Neural progenitor cell (in vitro differentiated cells): ENCODE data around the gene GHR.

Experiments
- CTCF ChIP-seq: fragments of 200-600 bp; sonication (generic); IDR thresholded peaks from 2 replicates; pipeline ENCODE4 v1.5.1; 2017; ENCODE audit warnings: antibody characterized with exemption, mild to moderate bottlenecking
- EZH2 ChIP-seq: fragments of 200-600 bp; sonication (generic); IDR thresholded peaks from 2 replicates; pipeline ENCODE4 v1.6.1; 2017; ENCODE audit warnings: antibody characterized with exemption, mild to moderate bottlenecking, moderate library complexity
- EZH2phosphoT487 ChIP-seq: fragments of 200-600 bp; sonication (generic); IDR thresholded peaks from 2 replicates; pipeline ENCODE4 v1.6.1; 2017; ENCODE audit warnings: antibody characterized with exemption

- no peak for TF ChIP-seq CTCF
- no peak for TF ChIP-seq EZH2
- no peak for TF ChIP-seq EZH2phosphoT487
Measured at GRCh38 chr5:42545038-42545437, 121.8 kb downstream of the GHR start.
